Osteoblast (primary cell): ENCODE measurements around the gene NGF. TPM values are rescaled to one million over a fixed set of nuclear protein-coding genes. Genes with fewer than 3 reads are reported as not detected.
A peak's percentile ranks its signal among the peaks of the same experiment; 100 is the strongest.

Experiments
- DNase-seq: peaks from one replicate; pipeline ENCODE4 v3.0.0; 2011; ENCODE audit warnings: low spot score, mixed read lengths; ENCODE audit not compliant: insufficient read length; ENCODE audit errors: missing footprints
- H2AFZ ChIP-seq: 2 replicates; pipeline ENCODE4 v1.6.0; 2011; ENCODE audit warnings: mild to moderate bottlenecking, low read length
- H3K27ac ChIP-seq: 2 replicates; pipeline ENCODE4 v1.5.1; 2011; ENCODE audit warnings: mild to moderate bottlenecking, low read depth, low read length, moderate library complexity
- H3K27me3 ChIP-seq: 2 replicates; pipeline ENCODE4 v1.6.0; 2012; ENCODE audit warnings: mild to moderate bottlenecking, control low read depth, inconsistent platforms, low read length, moderate library complexity; ENCODE audit not compliant: insufficient read depth
- H3K36me3 ChIP-seq: 2 replicates; pipeline ENCODE4 v1.5.1; 2011; ENCODE audit warnings: mild to moderate bottlenecking, low read length, control low read depth, moderate library complexity; ENCODE audit not compliant: insufficient read depth
- H3K4me1 ChIP-seq: 2 replicates; pipeline ENCODE4 v1.5.1; 2011; ENCODE audit warnings: mild to moderate bottlenecking, low read length, control low read depth, moderate library complexity; ENCODE audit not compliant: insufficient read depth
- H3K4me2 ChIP-seq: 2 replicates; pipeline ENCODE4 v1.6.0; 2011; ENCODE audit warnings: mild to moderate bottlenecking, low read length; ENCODE audit not compliant: insufficient read depth
- H3K4me3 ChIP-seq: fragments of 200-600 bp; sonication (generic); 3 replicates; pipeline ENCODE4 v1.5.1; 2012; ENCODE audit warnings: mild to moderate bottlenecking, low read length, inconsistent platforms; ENCODE audit not compliant: insufficient read depth
- H3K79me2 ChIP-seq: 2 replicates; pipeline ENCODE4 v1.6.0; 2012; ENCODE audit warnings: mild to moderate bottlenecking, low read length, control low read depth, inconsistent platforms; ENCODE audit not compliant: insufficient read depth
- H3K9me3 ChIP-seq: 2 replicates; pipeline ENCODE4 v1.5.1; 2011; ENCODE audit warnings: low read depth, low read length, control low read depth
- H4K20me1 ChIP-seq: 2 replicates; pipeline ENCODE4 v1.6.0; 2012; ENCODE audit warnings: mild to moderate bottlenecking, low read length, control low read depth; ENCODE audit not compliant: insufficient read depth
- CTCF ChIP-seq: IDR thresholded peaks from 2 replicates; pipeline ENCODE4 v1.5.1; 2011; ENCODE audit warnings: mild to moderate bottlenecking, low read depth, low read length, moderate library complexity; ENCODE audit errors: extremely low read depth
- total RNA-seq: library from RNA; depleted of rRNA; stranded (reverse); fragments of >200 nt; gene quantifications from 2 replicates; pipeline ENCODE4 v1.2.3, GENCODE V29; 2012

Gene NGF
- total RNA-seq, 1 donor = 6.2 TPM

- Histone ChIP-seq H4K20me1 (no peaks in the 10 kb centered on the region), H3K4me1 (peaks cover 14% of the 10 kb centered on the region), H3K36me3 (peaks cover 13% of the 10 kb centered on the region), H3K27me3 (no peaks in the 10 kb centered on the region), H3K4me3 (no peak overlapping the region), H3K4me2 (peak overlapping the region; percentile 49), H3K27ac (no peak overlapping the region), H3K9me3 (peaks cover 3% of the 10 kb centered on the region), H3K79me2 (no peaks in the 10 kb centered on the region), H2AFZ (no peak overlapping the region)
- no peak for DNase-seq
- no peak for TF ChIP-seq CTCF
These were observed 58.0 kb downstream of the NGF start for GRCh38 chr1:115280064-115280463.

- H3K79me2 ChIP-seq = no peaks in the 10 kb centered on the region
- H3K4me3 ChIP-seq = no peak overlapping the region
- peaks cover 3% of the 10 kb centered on the region for H3K9me3 ChIP-seq
- no peak for TF ChIP-seq CTCF
- H3K4me2 ChIP-seq = no peak overlapping the region
- no peak overlapping the region for H3K27ac ChIP-seq
- peaks cover 20% of the 10 kb centered on the region for H3K4me1 ChIP-seq
- H2AFZ ChIP-seq = no peak overlapping the region
- no peaks in the 10 kb centered on the region for H4K20me1 ChIP-seq
- no peaks in the 10 kb centered on the region for H3K36me3 ChIP-seq
- H3K27me3 ChIP-seq = no peaks in the 10 kb centered on the region
- no peak for DNase-seq
These were observed 59.8 kb downstream of the NGF start for GRCh38 chr1:115278211-115278610.

- Histone ChIP-seq H3K27ac (peak overlapping the region; percentile 47), H3K27me3 (no peaks in the 10 kb centered on the region), H3K36me3 (no peaks in the 10 kb centered on the region), H3K4me3 (no peak overlapping the region), H3K9me3 (peaks cover 3% of the 10 kb centered on the region), H2AFZ (no peak overlapping the region), H3K4me1 (peaks cover 20% of the 10 kb centered on the region), H3K79me2 (no peaks in the 10 kb centered on the region), H4K20me1 (no peaks in the 10 kb centered on the region), H3K4me2 (no peak overlapping the region)
- no peak for DNase-seq
- no peak for TF ChIP-seq CTCF
These were observed 60.8 kb downstream of the NGF start for GRCh38 chr1:115277276-115277675.

- no peak for DNase-seq
- TF ChIP-seq CTCF = peak; percentile 45
- H3K4me1 ChIP-seq = peaks cover 17% of the 10 kb centered on the region
- no peak overlapping the region for H2AFZ ChIP-seq
- H3K4me3 ChIP-seq = no peak overlapping the region
- H3K79me2 ChIP-seq = no peaks in the 10 kb centered on the region
- H3K4me2 ChIP-seq = no peak overlapping the region
- no peaks in the 10 kb centered on the region for H4K20me1 ChIP-seq
- no peak overlapping the region for H3K27ac ChIP-seq
- H3K27me3 ChIP-seq = no peaks in the 10 kb centered on the region
- peaks cover 3% of the 10 kb centered on the region for H3K9me3 ChIP-seq
- no peaks in the 10 kb centered on the region for H3K36me3 ChIP-seq
These were observed 62.8 kb downstream of the NGF start for GRCh38 chr1:115275216-115275615.
